HG03196 (cell line): ENCODE data around the gene SCN4A.
"Not testable (repeated sequence)": the region's sequence is repeated elsewhere in the genome, so short reads cannot be mapped to it uniquely, and the experiment has no call there.

Experiments used
- ATAC-seq: cut with Tn5 transposase; IDR thresholded peaks from one replicate; pipeline ENCODE4 v1.9.1; 2021; ENCODE audit not compliant: unreplicated experiment

Gene SCN4A

GRCh38 chr17:63918305-63918704 lies 54.4 kb downstream of the SCN4A start:
- no peak for ATAC-seq

GRCh38 chr17:63917646-63918045 lies 55.1 kb downstream of the SCN4A start:
- no peak for ATAC-seq

GRCh38 chr17:63917206-63917605 lies 55.5 kb downstream of the SCN4A start:
- ATAC-seq = not testable (repeated sequence)

GRCh38 chr17:63916566-63917185 lies 56.0 kb downstream of the SCN4A start:
- no peak for ATAC-seq

GRCh38 chr17:63915753-63916152 lies 57.0 kb downstream of the SCN4A start:
- not testable (repeated sequence) for ATAC-seq

- ATAC-seq = no peak
These were observed 58.2 kb downstream of the SCN4A start for GRCh38 chr17:63914471-63914870.

- ATAC-seq = no peak
These were observed 61.0 kb downstream of the SCN4A start for GRCh38 chr17:63911657-63912100.

- ATAC-seq = no peak
These were observed 61.6 kb downstream of the SCN4A start, which contains the start of gene CSHL1 for GRCh38 chr17:63911041-63911635. Gene CSHL1 (minus strand): TSS chr17:63911258. CDS start chr17:63911196, 62 bp downstream.

GRCh38 chr17:63910096-63910495 lies 62.6 kb downstream of the SCN4A start:
- no peak for ATAC-seq

GRCh38 chr17:63909586-63909985 lies 63.1 kb downstream of the SCN4A start:
- ATAC-seq = not testable (repeated sequence)

GRCh38 chr17:63907161-63907778 lies 65.4 kb downstream of the SCN4A start:
- not testable (repeated sequence) for ATAC-seq

GRCh38 chr17:63904796-63905195 lies 67.9 kb downstream of the SCN4A start:
- ATAC-seq = not testable (repeated sequence)

GRCh38 chr17:63903787-63904201 lies 68.9 kb downstream of the SCN4A start:
- ATAC-seq = not testable (repeated sequence)

GRCh38 chr17:63901971-63902370 lies 70.7 kb downstream of the SCN4A start:
- not testable (repeated sequence) for ATAC-seq

- not testable (repeated sequence) for ATAC-seq
These were observed 73.6 kb downstream of the SCN4A start for GRCh38 chr17:63898899-63899798.

- ATAC-seq = not testable (repeated sequence)
These were observed 76.0 kb downstream of the SCN4A start, which contains the start of gene CSH1 for GRCh38 chr17:63896524-63897354. Gene CSH1 (minus strand): TSS chr17:63896574. CDS start chr17:63896511, 63 bp downstream.

- not testable (repeated sequence) for ATAC-seq
These were observed 77.9 kb downstream of the SCN4A start for GRCh38 chr17:63894821-63895220.

GRCh38 chr17:63894021-63894420 lies 78.7 kb downstream of the SCN4A start:
- not testable (repeated sequence) for ATAC-seq

- not testable (repeated sequence) for ATAC-seq
These were observed 80.2 kb downstream of the SCN4A start for GRCh38 chr17:63892316-63893037.
